HG02571 (cell line): Measurements from ENCODE around the gene TNS2.

Source experiments
- ATAC-seq: cut with Tn5 transposase; IDR thresholded peaks from one replicate; pipeline ENCODE4 v1.9.1; 2021; ENCODE audit warnings: mild to moderate bottlenecking, moderate library complexity; ENCODE audit not compliant: unreplicated experiment

Gene TNS2

GRCh38 chr12:53057816-53058500, 8.1 kb downstream of the TNS2 start:
- no peak for ATAC-seq

DNA sequence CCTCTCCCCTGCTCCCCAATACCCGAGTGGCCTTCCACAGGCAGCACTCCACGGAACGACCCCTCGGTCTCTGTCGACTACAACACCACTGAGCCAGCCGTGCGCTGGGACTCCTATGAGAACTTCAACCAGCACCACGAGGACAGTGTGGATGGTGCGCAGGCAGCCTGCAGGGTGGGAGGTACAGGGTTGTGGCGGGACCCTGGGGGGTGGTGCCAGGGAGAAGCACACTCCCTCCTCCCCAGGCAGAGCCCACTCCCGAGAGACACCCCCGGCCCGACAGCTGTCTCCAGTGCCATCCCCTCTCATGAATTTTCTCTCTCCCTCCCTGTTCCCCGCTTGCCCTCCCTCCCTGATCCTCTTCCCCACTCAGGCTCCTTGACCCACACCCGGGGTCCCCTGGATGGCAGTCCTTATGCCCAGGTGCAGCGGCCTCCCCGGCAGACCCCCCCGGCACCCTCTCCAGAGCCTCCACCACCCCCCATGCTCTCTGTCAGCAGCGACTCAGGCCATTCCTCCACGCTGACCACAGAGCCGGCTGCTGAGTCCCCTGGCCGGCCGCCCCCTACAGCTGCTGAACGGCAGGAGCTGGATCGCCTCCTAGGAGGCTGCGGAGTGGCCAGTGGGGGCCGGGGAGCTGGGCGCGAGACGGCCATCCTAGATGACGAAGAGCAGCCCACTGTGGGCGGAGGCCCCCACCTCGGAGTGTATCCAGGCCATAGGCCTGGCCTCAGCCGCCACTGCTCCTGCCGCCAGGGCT, 9.0 kb downstream of the TNS2 start:
- no peak for ATAC-seq

DNA sequence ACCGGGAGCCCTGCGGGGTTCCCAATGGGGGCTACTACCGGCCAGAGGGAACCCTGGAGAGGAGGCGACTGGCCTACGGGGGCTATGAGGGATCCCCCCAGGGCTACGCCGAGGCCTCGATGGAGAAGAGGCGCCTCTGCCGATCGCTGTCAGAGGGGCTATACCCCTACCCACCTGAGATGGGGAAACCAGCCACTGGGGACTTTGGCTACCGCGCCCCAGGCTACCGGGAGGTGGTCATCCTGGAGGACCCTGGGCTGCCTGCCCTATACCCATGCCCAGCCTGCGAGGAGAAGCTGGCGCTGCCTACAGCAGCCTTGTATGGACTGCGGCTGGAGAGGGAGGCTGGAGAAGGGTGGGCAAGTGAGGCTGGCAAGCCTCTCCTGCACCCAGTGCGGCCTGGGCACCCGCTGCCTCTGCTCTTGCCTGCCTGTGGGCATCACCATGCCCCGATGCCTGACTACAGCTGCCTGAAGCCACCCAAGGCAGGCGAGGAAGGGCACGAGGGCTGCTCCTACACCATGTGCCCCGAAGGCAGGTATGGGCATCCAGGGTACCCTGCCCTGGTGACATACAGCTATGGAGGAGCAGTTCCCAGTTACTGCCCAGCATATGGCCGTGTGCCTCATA, 9.7 kb downstream of the TNS2 start:
- ATAC-seq = no peak

- ATAC-seq = no peak
Measured at GRCh38 chr12:53060064-53060720, 10.3 kb downstream of the TNS2 start.

DNA sequence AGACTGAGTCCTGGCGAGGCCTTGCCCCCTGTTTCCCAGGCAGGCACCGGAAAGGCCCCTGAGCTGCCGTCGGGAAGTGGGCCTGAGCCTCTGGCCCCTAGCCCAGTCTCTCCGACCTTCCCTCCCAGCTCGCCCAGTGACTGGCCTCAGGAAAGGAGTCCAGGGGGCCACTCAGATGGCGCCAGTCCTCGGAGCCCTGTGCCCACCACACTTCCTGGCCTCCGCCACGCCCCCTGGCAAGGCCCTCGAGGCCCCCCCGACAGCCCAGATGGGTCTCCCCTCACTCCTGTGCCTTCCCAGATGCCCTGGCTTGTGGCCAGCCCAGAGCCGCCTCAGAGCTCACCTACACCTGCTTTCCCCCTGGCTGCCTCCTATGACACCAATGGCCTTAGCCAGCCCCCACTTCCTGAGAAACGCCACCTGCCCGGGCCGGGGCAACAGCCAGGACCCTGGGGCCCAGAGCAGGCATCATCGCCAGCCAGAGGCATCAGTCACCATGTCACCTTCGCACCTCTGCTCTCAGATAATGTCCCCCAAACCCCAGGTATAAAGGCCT, 10.9 kb downstream of the TNS2 start:
- no peak for ATAC-seq

DNA sequence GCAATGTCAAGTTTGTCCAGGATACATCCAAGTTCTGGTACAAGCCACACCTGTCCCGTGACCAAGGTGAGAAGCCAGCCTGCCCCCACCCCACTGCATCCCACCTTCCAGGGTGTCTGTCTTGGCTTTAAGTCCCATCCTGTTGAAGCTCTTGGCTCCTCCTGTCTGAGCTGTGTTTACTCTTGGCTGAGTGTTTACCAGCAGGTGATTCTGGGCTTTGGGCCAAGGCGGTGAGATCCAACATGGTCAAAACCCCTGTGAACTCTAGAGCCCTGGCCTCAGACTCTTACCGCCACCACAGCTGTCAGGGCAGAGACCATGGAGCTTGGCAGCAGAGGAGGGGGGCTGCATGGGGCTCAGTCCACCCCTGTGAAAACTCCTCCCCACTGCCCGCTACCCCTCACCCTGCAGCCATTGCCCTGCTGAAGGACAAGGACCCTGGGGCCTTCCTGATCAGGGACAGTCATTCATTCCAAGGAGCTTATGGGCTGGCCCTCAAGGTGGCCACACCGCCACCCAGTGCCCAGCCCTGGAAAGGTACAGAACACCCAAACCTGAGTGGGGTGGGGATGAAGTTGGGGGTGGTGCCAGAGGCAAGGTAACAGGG, 11.6 kb downstream of the TNS2 start:
- no peak for ATAC-seq

GRCh38 chr12:53062011-53062961, 12.4 kb downstream of the TNS2 start:
- ATAC-seq = no peak

- no peak for ATAC-seq
Measured at GRCh38 chr12:53062977-53063707, 13.3 kb downstream of the TNS2 start.

DNA sequence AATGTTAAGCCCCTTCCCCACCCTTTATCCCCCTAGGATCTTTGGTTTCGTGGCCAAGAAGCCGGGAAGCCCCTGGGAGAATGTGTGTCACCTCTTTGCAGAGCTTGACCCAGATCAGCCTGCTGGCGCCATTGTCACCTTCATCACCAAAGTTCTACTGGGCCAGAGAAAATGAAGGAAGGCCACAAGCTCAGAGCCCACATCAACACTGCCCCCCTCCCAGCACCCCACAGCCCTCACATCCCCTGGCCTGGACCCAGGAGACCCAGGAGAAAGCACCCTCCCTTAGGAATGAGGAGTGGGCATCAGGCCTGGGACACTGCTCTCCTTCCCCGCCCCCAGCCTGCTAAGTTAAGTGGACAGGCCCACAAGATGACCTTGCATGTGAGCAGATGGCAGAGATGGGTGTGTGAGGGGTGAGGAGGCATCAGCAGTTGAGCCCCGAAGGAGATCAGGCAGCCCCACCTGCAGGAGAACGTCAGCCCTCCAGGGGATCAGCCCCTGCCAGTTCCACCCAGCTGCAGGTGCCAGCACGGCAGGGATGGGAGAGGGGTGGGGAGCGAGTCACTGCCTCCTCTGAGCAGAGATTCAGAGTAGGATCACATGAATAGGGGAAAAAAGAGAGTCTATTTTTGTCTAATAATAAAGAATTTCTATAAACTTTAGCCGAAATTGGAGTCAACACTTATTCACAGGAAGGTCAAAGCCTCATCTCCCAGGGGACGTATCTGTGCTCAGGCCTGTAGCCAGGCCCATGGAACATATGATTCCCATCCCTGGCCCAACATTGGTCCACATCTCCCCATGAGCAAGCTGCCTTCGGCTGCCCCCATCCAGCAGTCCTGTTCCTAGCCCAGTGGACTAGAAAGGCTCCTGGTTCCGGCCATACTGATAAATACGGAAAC, 14.1 kb downstream of the TNS2 start:
- ATAC-seq = no peak

DNA sequence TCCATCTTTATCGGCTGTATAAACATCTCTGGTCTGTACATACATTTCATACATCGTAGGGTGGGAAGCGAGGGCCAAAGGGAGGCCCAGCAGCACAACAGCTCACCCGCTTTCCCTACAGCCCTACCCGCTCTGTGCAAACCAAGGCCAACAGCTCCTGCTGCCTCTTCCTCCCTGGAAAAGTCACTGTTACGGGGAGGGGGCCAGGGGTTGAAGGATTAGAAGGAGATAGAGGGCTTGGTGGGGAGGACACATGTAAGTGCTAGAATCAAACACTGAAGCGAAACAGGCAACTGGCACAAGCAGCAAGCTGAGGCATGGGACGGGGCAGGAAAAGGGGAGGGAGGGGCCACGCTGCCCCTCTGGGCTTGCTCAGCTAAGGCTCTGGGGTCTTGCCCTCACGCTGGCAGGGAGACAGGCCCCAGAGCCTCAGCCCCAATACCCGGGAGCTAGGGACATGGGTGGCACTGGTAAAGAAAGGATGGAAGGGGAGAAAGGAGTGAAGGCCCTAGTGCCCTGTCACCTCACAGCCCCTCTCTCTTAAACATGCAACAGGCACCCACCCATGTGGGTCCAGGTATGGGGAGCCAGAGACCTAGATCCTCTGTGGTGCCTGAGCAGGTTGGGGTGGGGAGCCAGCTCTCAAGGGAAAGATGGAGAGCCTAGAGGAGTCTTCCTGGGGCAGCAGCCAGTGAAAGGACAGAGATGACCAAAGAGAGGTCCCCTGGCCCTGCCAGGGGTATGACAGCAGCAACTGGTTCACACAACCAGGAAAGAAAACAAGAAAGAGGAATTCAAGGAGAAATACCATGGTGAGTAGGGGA, 15.0 kb downstream of the TNS2 start:
- no peak for ATAC-seq

GRCh38 chr12:53065470-53065869, 15.6 kb downstream of the TNS2 start:
- no peak for ATAC-seq

- ATAC-seq = no peak
Measured at GRCh38 chr12:53065975-53066931, 16.4 kb downstream of the TNS2 start.

GRCh38 chr12:53067074-53067992, 17.5 kb downstream of the TNS2 start:
- no peak for ATAC-seq

DNA sequence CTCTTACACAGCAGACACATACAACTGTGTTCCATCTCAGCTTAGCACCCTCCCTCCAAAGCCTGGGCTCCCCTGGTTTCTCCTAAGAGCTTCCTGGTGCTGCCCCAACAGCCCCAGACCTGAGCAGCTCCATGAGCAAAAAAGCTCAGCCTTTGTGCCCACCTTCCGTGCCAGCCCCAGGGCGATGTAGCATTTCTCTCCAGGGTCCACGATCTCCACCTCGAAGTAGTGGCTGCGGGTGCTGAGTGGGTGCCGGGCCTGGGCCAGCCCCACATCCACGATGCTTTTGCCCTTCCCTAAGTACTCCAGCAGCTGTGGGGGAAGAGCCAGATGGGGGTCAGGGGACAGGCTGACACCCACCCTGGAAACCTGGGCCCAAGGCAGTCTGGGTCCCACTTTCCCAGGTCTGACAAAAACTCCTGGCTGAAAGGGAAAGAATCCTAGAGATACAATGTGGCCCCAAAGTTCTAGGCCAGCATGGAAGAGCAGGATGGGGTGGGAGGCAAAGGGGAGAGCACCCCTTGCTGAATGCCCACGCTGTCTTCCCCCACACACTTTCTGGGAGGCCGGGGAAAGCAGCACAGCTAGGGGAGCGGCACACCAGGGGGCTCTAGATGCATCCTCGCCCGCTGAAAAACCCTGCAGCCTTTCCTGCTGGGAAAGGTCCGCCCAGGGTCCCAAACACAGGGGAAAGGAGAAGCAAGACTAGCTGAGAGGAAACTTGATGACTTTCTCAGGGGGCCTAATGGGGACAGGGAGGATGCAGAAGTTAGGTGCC, 18.3 kb downstream of the TNS2 start:
- no peak for ATAC-seq
